B cell (primary cell): ENCODE results near the gene SPATA2L. TPM values are rescaled to one million over a fixed set of nuclear protein-coding genes. Genes with fewer than 3 reads are reported as not detected.
"Not testable (repeated sequence)": the region's sequence is repeated elsewhere in the genome, so short reads cannot be mapped to it uniquely, and the experiment has no call there.

Experiments
- ATAC-seq: fragments of 200-7000 bp; cut with Tn5 transposase; one replicate; pipeline ENCODE4 v1.10.0; 2021; ENCODE audit warnings: low read depth, mild to moderate bottlenecking, moderate number of reproducible peaks, moderate library complexity
- CTCF ChIA-PET: fragments of 350-600 bp; sonication (Branson Sonifier 250); formaldehyde crosslinking; loops from one replicate; lab custom pipeline; 2021; ENCODE audit warnings: antibody characterized with exemption, inconsistent platforms; lab: Charles Lee
- POLR2A ChIA-PET: fragments of 350-600 bp; sonication (Branson Sonifier 250); formaldehyde crosslinking; loops from one replicate; lab custom pipeline; 2021; ENCODE audit warnings: antibody characterized with exemption; lab: Charles Lee
- DNase-seq: peaks from one replicate; pipeline ENCODE4 v3.0.0; 2013
- H2AFZ ChIP-seq: 2 replicates; pipeline ENCODE4 v1.6.1; 2012; ENCODE audit warnings: mild to moderate bottlenecking, low read depth, low read length; ENCODE audit not compliant: insufficient read depth, poor library complexity, severe bottlenecking
- H3K27ac ChIP-seq, 2 donors: 1 replicate in 1 of 2; 2 replicates in 1 of 2; pipeline ENCODE4 v1.5.1; 2012 to 2013; ENCODE audit warnings: low read length in 2 of 2, mild to moderate bottlenecking in 2 of 2, moderate library complexity in 1 of 2
- H3K27me3 ChIP-seq, 4 experiments: fragments of 200-600 bp in 1 of 4; sonication (generic) in 1 of 4; replicated peaks in 1 of 4; 1 replicate in 2 of 4; 2 replicates in 2 of 4; pipeline versions ENCODE4 v1.6.1 to v1.7.0; 2013 to 2016; ENCODE audit warnings: low read length in 3 of 4, mild to moderate bottlenecking in 2 of 4, mixed read lengths in 1 of 4, moderate library complexity in 1 of 4; ENCODE audit not compliant: insufficient read depth in 4 of 4, control insufficient read depth in 3 of 4; ENCODE audit errors: control extremely low read depth in 1 of 4
- H3K36me3 ChIP-seq, 2 experiments: replicated peaks in 1 of 2; 1 replicate in 1 of 2; 2 replicates in 1 of 2; pipeline versions ENCODE4 v1.6.1 to v1.7.1; 2013; ENCODE audit warnings: low read length in 1 of 2; ENCODE audit not compliant: insufficient read depth in 2 of 2, control insufficient read depth in 1 of 2; ENCODE audit errors: control extremely low read depth in 1 of 2, extremely low read depth in 1 of 2
- H3K4me1 ChIP-seq, 2 donors: fragments of 200-600 bp in 1 of 2; sonication (generic) in 1 of 2; 1 replicate in 1 of 2; 2 replicates in 1 of 2; pipeline versions ENCODE4 v1.5.1 to v1.6.1; 2013 to 2017; ENCODE audit warnings: low read length in 2 of 2; ENCODE audit not compliant: control insufficient read depth in 2 of 2, insufficient read depth in 2 of 2
- H3K4me2 ChIP-seq: replicated peaks from 2 replicates; pipeline ENCODE3; 2012; ENCODE audit warnings: mild to moderate bottlenecking, low read depth, low read length; ENCODE audit not compliant: poor library complexity, severe bottlenecking
- H3K4me3 ChIP-seq, 5 experiments: fragments of 200-600 bp in 1 of 5; sonication (generic) in 1 of 5; 1 replicate in 3 of 5; 2 replicates in 2 of 5; pipeline versions ENCODE4 v1.5.1 to v1.7.0; 2011 to 2016; ENCODE audit warnings: low read length in 4 of 5, mild to moderate bottlenecking in 4 of 5, low read depth in 2 of 5, control low read depth in 1 of 5, moderate library complexity in 1 of 5; ENCODE audit not compliant: insufficient read depth in 1 of 5; ENCODE audit errors: control extremely low read depth in 1 of 5, extremely low read depth in 1 of 5
- H3K79me2 ChIP-seq: fragments of 200-600 bp; sonication (generic); one replicate; pipeline ENCODE4 v1.6.0; 2016; ENCODE audit warnings: low read length; ENCODE audit not compliant: control insufficient read depth, insufficient read depth
- H3K9ac ChIP-seq: fragments of 200-600 bp; sonication (generic); 2 replicates; pipeline ENCODE4 v1.6.1; 2017; ENCODE audit warnings: mild to moderate bottlenecking, low read length, moderate library complexity
- H3K9me3 ChIP-seq, 3 donors: one replicate each; pipeline versions ENCODE4 v1.6.1 to v1.7.1; 2013; ENCODE audit warnings: low read length in 2 of 3; ENCODE audit not compliant: control insufficient read depth in 2 of 3, insufficient read depth in 1 of 3; ENCODE audit errors: control extremely low read depth in 1 of 3
- H4K20me1 ChIP-seq: 2 replicates; pipeline ENCODE4 v1.6.0; 2012; ENCODE audit warnings: mild to moderate bottlenecking, low read length; ENCODE audit not compliant: insufficient read depth, control insufficient read depth, poor library complexity, severe bottlenecking
- H3K27ac Mint-ChIP-seq: one replicate; pipeline ENCODE4 v1.8.0; 2021; ENCODE audit warnings: mixed read lengths
- H3K27me3 Mint-ChIP-seq: one replicate; pipeline ENCODE4 v1.8.0; 2021; ENCODE audit warnings: mixed read lengths
- H3K4me1 Mint-ChIP-seq: one replicate; pipeline ENCODE4 v1.8.0; 2021; ENCODE audit warnings: mixed read lengths
- H3K4me3 Mint-ChIP-seq: one replicate; pipeline ENCODE4 v1.8.0; 2021; ENCODE audit warnings: mixed read lengths
- H3K9me3 Mint-ChIP-seq: one replicate; pipeline ENCODE4 v1.8.0; 2022; ENCODE audit warnings: mixed read lengths; ENCODE audit not compliant: insufficient read depth
- EZH2 ChIP-seq: IDR thresholded peaks from 2 replicates; pipeline ENCODE4 v1.6.1; 2012; ENCODE audit warnings: borderline replicate concordance, low read depth, mild to moderate bottlenecking, moderate library complexity, low read length; ENCODE audit not compliant: insufficient read depth, poor library complexity, severe bottlenecking
- WGBS: methylation state at CpG from one replicate; pipeline ENCODE4 v1.1.5; 2013; ENCODE audit warnings: missing lambda C conversion rate; ENCODE audit not compliant: insufficient coverage; 5-methylcytosine and 5-hydroxymethylcytosine counted together
- intact Hi-C: fragments of 100-400 bp; cut with micrococcal nuclease; formaldehyde crosslinking; loops from one replicate; pipeline ENCODE4 v1.10.0; 2022
- polyA plus RNA-seq: library from polyadenylated mRNA; depleted of rRNA; stranded (reverse); fragments of >200 nt; gene quantifications from 2 replicates; pipeline ENCODE4 v1.2.3, GENCODE V29; 2012
- total RNA-seq, 2 donors: library from RNA; stranded (reverse); fragments of 120-200 nt in 1 of 2; gene quantifications; 1 replicate in 1 of 2; 2 replicates in 1 of 2; pipeline versions ENCODE4 v1.2.3 to v1.2.4, GENCODE V29; 2013 to 2022
- TF ChIP-seq, protein P1 (sequence below): fragments of 200-600 bp; IDR thresholded peaks from one replicate; pipeline ENCODE4 v1.8.0; 2022; ENCODE audit warnings: antibody characterized with exemption, mild to moderate bottlenecking

SPATA2L gene
- total and polyA plus RNA-seq, 2 donors (not counting 1 experiment from before 2014, with no cell fraction given) = 16.4 to 32.1 TPM

GRCh38 chr16:89678258-89678657 is 23.2 kb downstream of the SPATA2L start:
- Histone ChIP-seq H2AFZ (no peak overlapping the region), H3K9me3 (peaks cover 0 to 24% (median 3%) of the 10 kb centered on the region in 3 donors), H3K27ac (no peak overlapping the region), H3K4me3 (no peak overlapping the region), H4K20me1 (no peaks in the 10 kb centered on the region), H3K4me1 (no peaks in the 10 kb centered on the region), H3K4me2 (no peak overlapping the region), H3K79me2 (no peaks in the 10 kb centered on the region), H3K27me3 (no peaks in the 10 kb centered on the region), H3K36me3 (no peaks in the 10 kb centered on the region), H3K9ac (no peak overlapping the region)
- H3K9me3 Mint-ChIP-seq = no peaks in the 10 kb centered on the region
- H3K27me3 Mint-ChIP-seq = no peaks in the 10 kb centered on the region
- CTCF ChIA-PET = no interaction called here
- POLR2A ChIA-PET = no interaction called here
- intact Hi-C loops = no loop called here
- no peak overlapping the region for H3K27ac Mint-ChIP-seq
- DNase-seq (no peak), ATAC-seq (no peak)
- 100% methylated on average over 1 of the region's 2 CpGs for WGBS
- no peaks in the 10 kb centered on the region for H3K4me1 Mint-ChIP-seq
- H3K4me3 Mint-ChIP-seq = no peak overlapping the region
- no peak for TF ChIP-seq EZH2
- TF ChIP-seq, protein P1, sequence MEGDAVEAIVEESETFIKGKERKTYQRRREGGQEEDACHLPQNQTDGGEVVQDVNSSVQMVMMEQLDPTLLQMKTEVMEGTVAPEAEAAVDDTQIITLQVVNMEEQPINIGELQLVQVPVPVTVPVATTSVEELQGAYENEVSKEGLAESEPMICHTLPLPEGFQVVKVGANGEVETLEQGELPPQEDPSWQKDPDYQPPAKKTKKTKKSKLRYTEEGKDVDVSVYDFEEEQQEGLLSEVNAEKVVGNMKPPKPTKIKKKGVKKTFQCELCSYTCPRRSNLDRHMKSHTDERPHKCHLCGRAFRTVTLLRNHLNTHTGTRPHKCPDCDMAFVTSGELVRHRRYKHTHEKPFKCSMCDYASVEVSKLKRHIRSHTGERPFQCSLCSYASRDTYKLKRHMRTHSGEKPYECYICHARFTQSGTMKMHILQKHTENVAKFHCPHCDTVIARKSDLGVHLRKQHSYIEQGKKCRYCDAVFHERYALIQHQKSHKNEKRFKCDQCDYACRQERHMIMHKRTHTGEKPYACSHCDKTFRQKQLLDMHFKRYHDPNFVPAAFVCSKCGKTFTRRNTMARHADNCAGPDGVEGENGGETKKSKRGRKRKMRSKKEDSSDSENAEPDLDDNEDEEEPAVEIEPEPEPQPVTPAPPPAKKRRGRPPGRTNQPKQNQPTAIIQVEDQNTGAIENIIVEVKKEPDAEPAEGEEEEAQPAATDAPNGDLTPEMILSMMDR = no peak

DNA sequence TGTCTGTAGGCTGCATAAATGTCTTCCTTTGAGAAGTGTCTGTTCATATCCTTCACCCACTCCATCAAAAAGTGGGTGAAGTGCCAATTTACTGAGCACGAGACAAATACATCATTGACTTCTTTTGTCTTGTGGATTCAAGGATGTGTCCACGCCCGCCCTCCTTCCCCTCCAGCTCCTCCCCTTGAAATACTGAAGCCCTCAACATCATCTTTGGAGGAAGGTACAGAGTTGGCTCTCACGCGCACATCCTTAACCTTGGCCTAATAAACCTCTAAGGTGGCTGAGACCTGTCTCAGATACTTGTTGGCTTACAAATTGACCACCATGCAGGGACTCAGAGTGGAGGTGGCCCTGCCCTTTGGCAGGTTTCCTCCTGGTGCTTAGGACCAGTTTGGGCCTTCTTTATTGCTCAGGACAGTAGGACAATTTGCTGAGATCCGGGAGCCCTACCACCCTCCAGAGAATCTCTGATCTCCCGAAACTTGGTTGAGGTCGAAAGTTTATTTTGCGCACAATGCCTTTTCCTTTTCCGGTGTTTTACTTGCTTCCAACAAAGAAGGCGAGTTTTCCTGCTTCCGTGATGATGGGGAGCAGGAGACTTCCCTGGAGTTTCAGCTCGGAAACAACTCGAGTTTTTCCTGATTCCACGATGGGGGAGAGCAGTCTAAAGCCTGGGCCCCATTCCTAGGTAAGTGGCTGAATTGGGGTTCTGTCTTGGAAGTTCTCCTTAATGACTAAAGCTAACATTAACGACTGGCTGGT is 29.1 kb downstream of the SPATA2L start:
- DNase-seq (no peak), ATAC-seq (no peak)
- Histone ChIP-seq H2AFZ (no peak overlapping the region), H3K4me1 (no peaks in the 10 kb centered on the region), H3K4me3 (no peak overlapping the region), H3K36me3 (no peaks in the 10 kb centered on the region), H3K79me2 (no peaks in the 10 kb centered on the region), H3K27me3 (no peaks in the 10 kb centered on the region), H3K9ac (no peak overlapping the region), H4K20me1 (no peaks in the 10 kb centered on the region), H3K4me2 (no peak overlapping the region), H3K27ac (no peak overlapping the region), H3K9me3 (peaks cover 0 to 3% (median 0%) of the 10 kb centered on the region in 3 donors)
- Mint-ChIP-seq H3K4me1 (peaks cover 3% of the 10 kb centered on the region), H3K9me3 (no peaks in the 10 kb centered on the region), H3K27ac (no peak overlapping the region), H3K4me3 (no peak overlapping the region), H3K27me3 (no peaks in the 10 kb centered on the region)
- WGBS = 97% methylated on average over 12 of the region's 16 CpGs
- POLR2A ChIA-PET = no interaction called here
- TF ChIP-seq, protein P1 = no peak
- no peak for TF ChIP-seq EZH2
- CTCF ChIA-PET = no interaction called here
- intact Hi-C loops = no loop called here

- CTCF ChIA-PET = not testable (repeated sequence)
These were observed 29.9 kb downstream of the SPATA2L start for GRCh38 chr16:89671565-89671964.

More at GRCh38 chr16:89671565-89671964, 29.9 kb downstream of the SPATA2L start:
- DNase-seq, H3K4me3 Mint-ChIP-seq, H3K27ac Mint-ChIP-seq, H4K20me1 ChIP-seq, H3K36me3 ChIP-seq, intact Hi-C loops, H3K9ac ChIP-seq, H3K27me3 Mint-ChIP-seq, H3K4me1 ChIP-seq, H3K79me2 ChIP-seq, ATAC-seq, H3K4me1 Mint-ChIP-seq, H3K27ac ChIP-seq, H3K4me2 ChIP-seq, H3K9me3 Mint-ChIP-seq, H2AFZ ChIP-seq, H3K27me3 ChIP-seq, POLR2A ChIA-PET, H3K9me3 ChIP-seq, H3K4me3 ChIP-seq: not testable (repeated sequence)
- no CpG with 5 or more reads among the region's 4 CpGs for WGBS
